ENCODE data around the gene ROBO3. TPM values are rescaled to one million over a fixed set of nuclear protein-coding genes. Genes with fewer than 3 reads are reported as not detected.

ROBO3 gene
- total RNA-seq, 1 donor from 2014 or later = 26.0 TPM

DNA sequence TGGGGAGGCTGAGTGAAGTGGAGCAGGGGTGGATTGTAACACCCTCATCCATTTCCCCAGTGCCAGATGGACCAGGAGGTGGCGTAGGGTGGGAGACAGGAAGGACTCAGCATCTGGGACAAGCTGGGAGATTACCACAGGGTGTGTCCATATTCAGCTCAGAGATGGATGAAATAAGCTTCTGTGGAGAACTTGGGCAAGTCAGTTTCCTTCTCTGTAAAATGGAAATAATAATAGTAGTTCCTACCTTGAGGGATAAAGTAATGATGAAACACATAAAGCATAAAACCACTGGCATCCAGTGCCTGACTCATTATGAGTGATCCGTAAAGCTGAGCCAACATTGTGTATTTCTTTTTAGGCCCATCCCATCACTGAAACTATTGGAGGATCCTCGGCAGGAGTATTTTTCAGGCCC, 33.0 kb downstream of the ROBO3 start:
- H3K36me3 Mint-ChIP-seq = no peaks in the 10 kb centered on the region
- peaks cover 7% of the 10 kb centered on the region for H3K4me1 Mint-ChIP-seq
- TF ChIP-seq, protein P1, sequence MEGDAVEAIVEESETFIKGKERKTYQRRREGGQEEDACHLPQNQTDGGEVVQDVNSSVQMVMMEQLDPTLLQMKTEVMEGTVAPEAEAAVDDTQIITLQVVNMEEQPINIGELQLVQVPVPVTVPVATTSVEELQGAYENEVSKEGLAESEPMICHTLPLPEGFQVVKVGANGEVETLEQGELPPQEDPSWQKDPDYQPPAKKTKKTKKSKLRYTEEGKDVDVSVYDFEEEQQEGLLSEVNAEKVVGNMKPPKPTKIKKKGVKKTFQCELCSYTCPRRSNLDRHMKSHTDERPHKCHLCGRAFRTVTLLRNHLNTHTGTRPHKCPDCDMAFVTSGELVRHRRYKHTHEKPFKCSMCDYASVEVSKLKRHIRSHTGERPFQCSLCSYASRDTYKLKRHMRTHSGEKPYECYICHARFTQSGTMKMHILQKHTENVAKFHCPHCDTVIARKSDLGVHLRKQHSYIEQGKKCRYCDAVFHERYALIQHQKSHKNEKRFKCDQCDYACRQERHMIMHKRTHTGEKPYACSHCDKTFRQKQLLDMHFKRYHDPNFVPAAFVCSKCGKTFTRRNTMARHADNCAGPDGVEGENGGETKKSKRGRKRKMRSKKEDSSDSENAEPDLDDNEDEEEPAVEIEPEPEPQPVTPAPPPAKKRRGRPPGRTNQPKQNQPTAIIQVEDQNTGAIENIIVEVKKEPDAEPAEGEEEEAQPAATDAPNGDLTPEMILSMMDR (IDR thresholded peaks at IDR 0.05; ENCODE audit: unreplicated experiment) = no peak
- no peak overlapping the region for H3K27ac Mint-ChIP-seq
- H3K27me3 Mint-ChIP-seq (ENCODE audit: low read depth) = peaks cover 43% of the 10 kb centered on the region
- no peak overlapping the region for H3K4me3 Mint-ChIP-seq
- H3K9me3 Mint-ChIP-seq = no peaks in the 10 kb centered on the region
- no peak for DNase-seq (ENCODE audit: low spot score in 2 of 2, unreplicated experiment in 2 of 2)

DNA sequence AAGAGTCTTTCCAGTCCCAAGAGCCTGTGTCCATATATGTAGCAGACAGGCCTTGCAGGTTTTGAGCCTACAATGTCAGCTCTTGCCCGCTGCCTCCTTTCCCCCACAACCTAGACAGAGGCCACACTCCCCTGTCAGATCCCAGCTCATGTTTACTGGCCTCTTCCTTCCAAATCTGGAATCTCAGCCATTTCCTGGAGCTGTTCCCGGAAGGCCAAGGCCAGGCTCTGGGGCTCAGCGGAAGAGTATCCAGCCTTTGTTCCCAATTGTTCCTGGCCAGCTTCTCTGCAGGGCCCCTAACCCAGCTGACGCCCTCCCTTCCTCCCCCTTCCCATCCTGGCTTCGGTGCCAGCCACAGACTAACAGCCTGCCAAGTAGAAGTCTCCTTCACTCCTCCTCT, 33.5 kb downstream of the ROBO3 start:
- TF ChIP-seq, protein P1 (IDR thresholded peaks at IDR 0.05; ENCODE audit: unreplicated experiment) = no peak
- Mint-ChIP-seq H3K27ac (peak overlapping the region; percentile 54), H3K9me3 (no peaks in the 10 kb centered on the region), H3K4me1 (peaks cover 7% of the 10 kb centered on the region), H3K36me3 (no peaks in the 10 kb centered on the region), H3K4me3 (no peak overlapping the region), H3K27me3 (ENCODE audit: low read depth) (peaks cover 43% of the 10 kb centered on the region)
- peak in 1 of 2 experiments; percentile 20 for DNase-seq (ENCODE audit: low spot score in 2 of 2, unreplicated experiment in 2 of 2)

DNA sequence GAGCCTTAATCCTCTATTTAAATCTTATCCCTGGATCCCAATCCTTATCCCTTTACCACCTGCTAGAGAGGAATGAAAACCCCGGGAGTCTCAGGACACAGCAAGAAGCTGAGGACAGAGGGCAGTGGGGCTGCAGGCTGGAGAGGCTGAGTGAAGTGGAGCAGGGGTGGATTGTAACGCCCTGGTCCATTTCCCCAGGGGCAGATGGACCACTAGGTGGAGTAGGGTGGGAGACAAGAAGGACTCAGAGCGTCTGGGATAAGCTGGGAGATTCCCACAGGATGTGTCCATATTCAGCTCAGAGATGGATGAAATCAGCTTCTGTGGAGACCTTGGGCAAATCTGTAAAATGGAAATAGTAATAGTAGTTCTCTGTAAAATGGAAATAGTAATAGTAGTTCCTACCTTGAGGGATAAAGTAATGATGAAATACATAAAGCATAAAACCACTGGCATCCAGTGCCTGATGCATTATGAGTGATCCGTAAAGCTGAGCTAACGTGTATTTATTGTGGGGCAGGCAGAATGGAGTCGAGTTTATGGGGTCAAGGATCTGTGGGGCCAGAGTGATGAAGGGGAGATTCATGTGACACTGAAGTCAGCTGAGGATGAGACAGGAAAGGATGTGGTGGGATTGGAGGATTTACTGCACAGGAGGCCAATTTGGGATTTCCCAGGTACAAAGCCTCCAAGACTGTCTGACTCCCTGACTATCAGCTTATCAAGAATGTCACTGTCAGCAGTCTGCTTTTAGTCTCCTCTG, 34.3 kb downstream of the ROBO3 start:
- Mint-ChIP-seq H3K36me3 (no peaks in the 10 kb centered on the region), H3K4me1 (peaks cover 7% of the 10 kb centered on the region), H3K27me3 (ENCODE audit: low read depth) (peaks cover 47% of the 10 kb centered on the region), H3K9me3 (no peaks in the 10 kb centered on the region), H3K4me3 (no peak overlapping the region), H3K27ac (no peak overlapping the region)
- TF ChIP-seq, protein P1 (IDR thresholded peaks at IDR 0.05; ENCODE audit: unreplicated experiment) = no peak
- DNase-seq (ENCODE audit: low spot score in 2 of 2, unreplicated experiment in 2 of 2) = no peak

DNA sequence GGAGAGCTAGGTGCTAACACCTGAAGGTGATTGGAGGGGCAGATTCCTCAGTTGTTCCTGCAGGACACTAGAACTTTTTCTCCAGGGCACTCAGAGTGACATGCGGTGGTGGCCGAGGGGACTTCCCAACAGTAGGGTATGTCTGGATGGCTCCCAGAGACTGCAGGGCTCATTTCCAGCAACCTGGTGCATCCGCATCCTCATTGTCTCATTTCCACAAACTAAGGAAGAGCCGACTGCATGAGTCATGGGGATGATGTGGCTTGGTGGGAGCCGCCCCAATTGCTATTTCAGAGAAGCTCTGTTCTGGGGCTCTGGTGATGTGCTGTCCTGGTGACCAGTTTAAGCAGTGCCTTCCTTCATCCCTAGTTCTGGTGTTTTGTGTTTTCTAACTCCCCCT, 35.2 kb downstream of the ROBO3 start:
- Mint-ChIP-seq H3K9me3 (peaks cover 1% of the 10 kb centered on the region), H3K4me3 (no peak overlapping the region), H3K27ac (no peak overlapping the region), H3K36me3 (no peaks in the 10 kb centered on the region), H3K4me1 (peaks cover 7% of the 10 kb centered on the region), H3K27me3 (ENCODE audit: low read depth) (peaks cover 51% of the 10 kb centered on the region)
- TF ChIP-seq, protein P1 (IDR thresholded peaks at IDR 0.05; ENCODE audit: unreplicated experiment) = no peak
- no peak for DNase-seq (ENCODE audit: low spot score in 2 of 2, unreplicated experiment in 2 of 2)

DNA sequence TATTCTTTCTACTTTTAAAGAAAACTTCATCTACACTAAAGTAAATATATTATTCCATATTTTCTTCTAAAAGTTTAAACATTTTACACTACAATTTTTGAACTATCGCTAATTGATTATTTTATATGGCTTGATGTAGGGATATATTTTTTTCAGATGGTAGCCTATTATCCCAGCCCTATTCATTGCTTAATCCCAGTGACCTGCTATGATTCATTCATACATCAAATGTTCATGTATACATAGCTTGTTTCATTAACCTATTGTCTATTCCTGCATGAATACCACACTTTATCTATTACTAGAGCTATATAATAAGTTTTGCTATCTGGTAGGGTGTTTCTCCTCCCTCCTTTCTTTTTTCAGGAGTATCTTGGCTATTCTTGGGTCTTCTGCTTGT, 37.4 kb downstream of the ROBO3 start:
- H3K4me3 Mint-ChIP-seq = no peak overlapping the region
- no peaks in the 10 kb centered on the region for H3K36me3 Mint-ChIP-seq
- DNase-seq (ENCODE audit: low spot score in 2 of 2, unreplicated experiment in 2 of 2) = no peak
- peaks cover 9% of the 10 kb centered on the region for H3K9me3 Mint-ChIP-seq
- TF ChIP-seq, protein P1 (IDR thresholded peaks at IDR 0.05; ENCODE audit: unreplicated experiment) = no peak
- peaks cover 62% of the 10 kb centered on the region for H3K27me3 Mint-ChIP-seq (ENCODE audit: low read depth)
- no peak overlapping the region for H3K27ac Mint-ChIP-seq
- peaks cover 7% of the 10 kb centered on the region for H3K4me1 Mint-ChIP-seq

Measured in mesothelial cell of epicardium (in vitro differentiated cells).